Measurements from ENCODE around the gene ARL8A.

The ARL8A gene

DNA sequence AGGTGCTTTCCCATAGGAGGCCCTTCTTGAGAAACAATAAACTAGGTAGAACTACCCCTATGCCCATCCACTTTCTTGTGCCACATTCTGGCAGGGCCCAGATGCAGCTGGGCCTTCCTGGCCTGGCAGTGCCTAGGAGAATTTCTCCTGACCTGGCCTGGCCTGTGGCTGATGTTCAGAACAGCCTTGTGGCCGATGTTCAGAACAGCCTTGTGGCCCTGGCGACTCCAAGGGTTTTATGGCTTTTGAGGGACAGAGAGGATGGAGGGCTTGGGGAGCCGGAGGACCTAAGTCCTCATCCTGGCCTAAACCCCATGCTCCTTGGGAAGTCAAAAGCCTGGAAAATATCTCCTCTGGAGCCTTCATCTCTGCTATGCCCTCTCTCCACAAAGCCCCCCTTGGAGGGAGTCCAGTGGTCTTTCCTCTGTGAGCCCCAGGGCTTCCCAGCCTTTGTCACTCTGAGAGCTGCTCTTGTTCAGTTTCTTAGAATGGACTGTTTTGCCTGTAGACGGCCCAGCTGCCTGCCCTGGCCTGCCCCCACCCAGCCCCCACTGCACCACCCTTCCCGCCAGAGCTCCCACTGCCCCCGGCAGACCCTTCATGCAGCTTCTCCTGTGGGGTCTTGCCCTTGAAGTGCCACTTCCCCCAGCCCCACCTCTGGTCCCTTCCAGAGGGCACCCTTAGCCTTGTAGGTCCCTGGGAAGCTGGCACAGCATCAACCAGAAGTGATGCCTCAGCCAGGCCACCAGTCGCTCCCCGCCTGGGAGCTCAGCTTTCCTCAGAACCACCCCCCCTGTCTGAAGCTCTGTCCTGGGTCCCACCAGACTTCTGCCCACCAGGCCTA, 14.9 kb downstream of the ARL8A start:
- TF ChIP-seq, protein P1, sequence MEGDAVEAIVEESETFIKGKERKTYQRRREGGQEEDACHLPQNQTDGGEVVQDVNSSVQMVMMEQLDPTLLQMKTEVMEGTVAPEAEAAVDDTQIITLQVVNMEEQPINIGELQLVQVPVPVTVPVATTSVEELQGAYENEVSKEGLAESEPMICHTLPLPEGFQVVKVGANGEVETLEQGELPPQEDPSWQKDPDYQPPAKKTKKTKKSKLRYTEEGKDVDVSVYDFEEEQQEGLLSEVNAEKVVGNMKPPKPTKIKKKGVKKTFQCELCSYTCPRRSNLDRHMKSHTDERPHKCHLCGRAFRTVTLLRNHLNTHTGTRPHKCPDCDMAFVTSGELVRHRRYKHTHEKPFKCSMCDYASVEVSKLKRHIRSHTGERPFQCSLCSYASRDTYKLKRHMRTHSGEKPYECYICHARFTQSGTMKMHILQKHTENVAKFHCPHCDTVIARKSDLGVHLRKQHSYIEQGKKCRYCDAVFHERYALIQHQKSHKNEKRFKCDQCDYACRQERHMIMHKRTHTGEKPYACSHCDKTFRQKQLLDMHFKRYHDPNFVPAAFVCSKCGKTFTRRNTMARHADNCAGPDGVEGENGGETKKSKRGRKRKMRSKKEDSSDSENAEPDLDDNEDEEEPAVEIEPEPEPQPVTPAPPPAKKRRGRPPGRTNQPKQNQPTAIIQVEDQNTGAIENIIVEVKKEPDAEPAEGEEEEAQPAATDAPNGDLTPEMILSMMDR (conservative IDR thresholded peaks at IDR 0.05) = no peak
- no peak for TF ChIP-seq ZFX (IDR thresholded peaks at IDR 0.05)
- no peak overlapping the region for H3K27ac ChIP-seq

DNA sequence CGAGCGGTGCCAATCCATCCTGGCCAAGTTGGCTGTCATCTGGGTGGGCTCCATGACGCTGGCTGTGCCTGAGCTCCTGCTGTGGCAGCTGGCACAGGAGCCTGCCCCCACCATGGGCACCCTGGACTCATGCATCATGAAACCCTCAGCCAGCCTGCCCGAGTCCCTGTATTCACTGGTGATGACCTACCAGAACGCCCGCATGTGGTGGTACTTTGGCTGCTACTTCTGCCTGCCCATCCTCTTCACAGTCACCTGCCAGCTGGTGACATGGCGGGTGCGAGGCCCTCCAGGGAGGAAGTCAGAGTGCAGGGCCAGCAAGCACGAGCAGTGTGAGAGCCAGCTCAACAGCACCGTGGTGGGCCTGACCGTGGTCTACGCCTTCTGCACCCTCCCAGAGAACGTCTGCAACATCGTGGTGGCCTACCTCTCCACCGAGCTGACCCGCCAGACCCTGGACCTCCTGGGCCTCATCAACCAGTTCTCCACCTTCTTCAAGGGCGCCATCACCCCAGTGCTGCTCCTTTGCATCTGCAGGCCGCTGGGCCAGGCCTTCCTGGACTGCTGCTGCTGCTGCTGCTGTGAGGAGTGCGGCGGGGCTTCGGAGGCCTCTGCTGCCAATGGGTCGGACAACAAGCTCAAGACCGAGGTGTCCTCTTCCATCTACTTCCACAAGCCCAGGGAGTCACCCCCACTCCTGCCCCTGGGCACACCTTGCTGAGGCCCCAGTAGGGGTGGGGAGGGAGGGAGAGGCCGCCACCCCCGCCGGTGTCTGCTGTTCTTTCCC, 16.5 kb downstream of the ARL8A start:
- H3K27ac ChIP-seq = no peak overlapping the region
- TF ChIP-seq, protein P1 (conservative IDR thresholded peaks at IDR 0.05) = no peak
- no peak for TF ChIP-seq ZFX (IDR thresholded peaks at IDR 0.05)

DNA sequence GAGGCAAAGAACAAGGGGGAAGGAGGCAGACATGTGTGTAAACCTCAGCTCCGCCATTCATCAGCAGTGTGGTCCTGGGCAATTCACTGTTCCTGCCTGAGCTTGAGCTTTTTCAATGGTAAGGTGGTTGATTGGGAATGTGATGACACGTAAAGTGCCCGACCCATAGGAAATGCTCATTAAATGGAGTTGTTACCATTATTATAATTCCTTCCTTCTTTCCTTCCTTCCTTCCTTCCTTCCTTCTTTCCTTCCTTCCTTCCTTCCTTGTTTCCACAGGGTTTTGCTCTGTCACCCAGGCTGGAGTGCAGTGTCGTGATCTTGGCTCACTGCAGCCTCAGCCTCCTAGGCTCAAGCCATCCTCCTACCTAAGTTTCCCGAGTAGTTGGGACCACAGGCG, 17.5 kb downstream of the ARL8A start:
- H3K27ac ChIP-seq = no peak overlapping the region
- TF ChIP-seq, protein P1 (conservative IDR thresholded peaks at IDR 0.05) = no peak
- TF ChIP-seq ZFX (IDR thresholded peaks at IDR 0.05) = no peak

DNA sequence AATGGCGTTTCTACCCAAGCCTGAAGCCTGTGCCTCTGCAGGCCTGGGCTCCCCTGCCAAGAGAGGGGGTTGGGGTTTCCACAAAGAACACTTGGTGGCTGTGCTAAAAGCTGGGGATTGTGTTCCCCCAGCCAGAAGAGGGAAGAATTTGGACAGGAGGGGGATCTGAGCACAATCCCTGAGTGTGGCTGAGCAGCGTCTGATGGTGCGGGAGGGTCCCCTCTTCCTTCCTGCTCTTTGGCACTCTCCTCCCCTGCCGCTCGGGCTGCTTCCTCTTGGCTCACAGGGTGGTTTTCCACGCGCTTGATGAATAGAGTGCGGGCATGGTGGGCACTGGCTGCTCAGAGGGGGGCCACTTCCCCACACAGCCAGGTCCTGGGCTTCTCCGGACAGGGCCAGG, 18.1 kb downstream of the ARL8A start:
- H3K27ac ChIP-seq = no peak overlapping the region
- TF ChIP-seq, protein P1 (conservative IDR thresholded peaks at IDR 0.05) = no peak
- TF ChIP-seq ZFX (IDR thresholded peaks at IDR 0.05) = no peak

DNA sequence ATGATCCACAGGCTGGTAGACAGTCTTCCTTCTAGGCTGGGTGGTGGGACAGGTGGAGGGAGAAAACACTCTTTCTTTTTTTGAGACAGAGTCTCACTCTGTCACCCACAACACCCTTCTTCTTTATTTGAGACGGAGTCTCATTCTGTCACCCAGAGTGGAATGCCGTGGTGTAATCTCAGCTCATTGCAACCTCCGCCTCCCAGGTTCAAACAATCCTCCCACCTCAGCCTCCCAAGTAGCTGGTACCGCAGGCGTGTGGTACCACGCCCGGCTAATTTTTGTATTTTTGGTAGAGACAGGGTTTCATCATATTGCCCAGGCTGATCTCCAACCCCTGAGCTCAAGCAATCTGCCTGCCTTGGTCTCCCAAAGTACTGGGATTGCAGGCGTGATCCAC, 18.9 kb downstream of the ARL8A start:
- TF ChIP-seq ZFX (IDR thresholded peaks at IDR 0.05) = no peak
- TF ChIP-seq, protein P1 (conservative IDR thresholded peaks at IDR 0.05) = no peak
- no peak overlapping the region for H3K27ac ChIP-seq

DNA sequence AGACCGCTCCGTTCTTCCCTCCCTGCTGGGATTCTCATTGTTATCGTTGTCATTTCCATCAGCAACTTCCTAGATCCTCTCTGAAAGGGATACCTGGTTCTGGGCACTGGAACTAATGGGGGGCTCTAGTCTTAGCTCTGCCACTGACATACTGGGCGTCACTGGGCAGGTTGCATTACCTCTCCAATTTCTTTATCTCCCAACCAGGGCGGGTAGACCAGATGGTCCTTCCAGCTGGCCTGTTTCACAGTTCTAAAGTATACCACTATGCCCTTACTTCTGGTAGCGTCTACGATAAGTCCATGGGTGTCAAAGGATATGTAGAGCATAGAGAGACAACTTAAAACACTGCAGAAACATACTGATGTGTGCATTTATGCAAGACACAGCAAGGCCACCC, 20.4 kb downstream of the ARL8A start:
- TF ChIP-seq ZFX (IDR thresholded peaks at IDR 0.05) = no peak
- TF ChIP-seq, protein P1 (conservative IDR thresholded peaks at IDR 0.05) = no peak
- no peak overlapping the region for H3K27ac ChIP-seq

DNA sequence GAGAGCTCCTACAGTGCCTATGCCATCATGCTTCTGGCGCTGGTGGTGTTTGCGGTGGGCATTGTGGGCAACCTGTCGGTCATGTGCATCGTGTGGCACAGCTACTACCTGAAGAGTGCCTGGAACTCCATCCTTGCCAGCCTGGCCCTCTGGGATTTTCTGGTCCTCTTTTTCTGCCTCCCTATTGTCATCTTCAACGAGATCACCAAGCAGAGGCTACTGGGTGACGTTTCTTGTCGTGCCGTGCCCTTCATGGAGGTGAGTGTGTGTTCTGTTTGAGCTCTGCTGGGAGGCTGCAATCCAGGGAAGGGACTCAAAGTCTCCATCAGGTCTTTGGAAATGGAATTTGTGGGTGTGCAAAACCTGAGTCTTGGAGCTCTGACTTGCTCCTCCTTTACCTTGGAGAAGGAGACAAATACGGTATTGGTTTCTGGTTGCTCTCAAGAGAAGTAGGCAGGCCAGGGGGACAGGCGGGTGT, 21.2 kb downstream of the ARL8A start:
- H3K27ac ChIP-seq = no peak overlapping the region
- TF ChIP-seq, protein P1 (conservative IDR thresholded peaks at IDR 0.05) = no peak
- TF ChIP-seq ZFX (IDR thresholded peaks at IDR 0.05) = no peak
